Calu3 (cell line): Measurements from ENCODE around the gene STK32A. TPM values are rescaled to one million over a fixed set of nuclear protein-coding genes. Genes with fewer than 3 reads are reported as not detected.

ENCODE experiments used
- Bru-seq: library from RNA; stranded (reverse); fragments of 400-500 nt; gene quantifications from one replicate; lab custom pipeline; 2021; lab: Mats Ljungman, UMichigan
- BruChase-seq, 2 experiments: library from RNA; stranded (reverse); fragments of 400-500 nt; gene quantifications; one replicate each; lab custom pipeline; 2021; lab: Mats Ljungman, UMichigan
- BruUV-seq: library from RNA; stranded (reverse); fragments of 400-500 nt; replicated peaks from 2 replicates; lab custom pipeline; 2021; lab: Mats Ljungman, UMichigan
- CTCF ChIA-PET: fragments of 300-600 bp; sonication (Branson Sonifier 250); formaldehyde crosslinking; loops from one replicate; lab custom pipeline; 2022; ENCODE audit warnings: antibody characterized with exemption; lab: Charles Lee
- DNase-seq: peaks from one replicate; pipeline ENCODE4 v3.0.0; 2022
- H3K27ac Mint-ChIP-seq: one replicate; pipeline ENCODE4 v1.8.0; 2022; ENCODE audit warnings: mixed read lengths; ENCODE audit not compliant: unreplicated experiment
- H3K27me3 Mint-ChIP-seq: one replicate; pipeline ENCODE4 v1.8.0; 2022; ENCODE audit warnings: mixed read lengths; ENCODE audit not compliant: unreplicated experiment
- H3K36me3 Mint-ChIP-seq: one replicate; pipeline ENCODE4 v1.8.0; 2022; ENCODE audit warnings: mild to moderate bottlenecking, moderate library complexity, mixed read lengths; ENCODE audit not compliant: insufficient read depth, unreplicated experiment
- H3K4me1 Mint-ChIP-seq: one replicate; pipeline ENCODE4 v1.8.0; 2022; ENCODE audit warnings: mild to moderate bottlenecking, low read depth, mixed read lengths; ENCODE audit not compliant: unreplicated experiment
- H3K4me3 Mint-ChIP-seq: one replicate; pipeline ENCODE4 v1.8.0; 2022; ENCODE audit warnings: mild to moderate bottlenecking, low read depth, moderate library complexity, mixed read lengths; ENCODE audit not compliant: unreplicated experiment
- H3K9me3 Mint-ChIP-seq: one replicate; pipeline ENCODE4 v1.8.0; 2022; ENCODE audit warnings: low read depth, mixed read lengths; ENCODE audit not compliant: unreplicated experiment
- intact Hi-C: fragments of 100-400 bp; cut with micrococcal nuclease; formaldehyde crosslinking; loops from one replicate; pipeline ENCODE4 v1.10.0; 2022; ENCODE audit not compliant: unreplicated experiment
- long read RNA-seq: library from polyadenylated mRNA; stranded (forward); transcript quantifications from one replicate; pipeline ENCODE4 v2.0.0, GENCODE V29; 2022
- total RNA-seq: library from RNA; stranded (reverse); gene quantifications from 2 replicates; pipeline ENCODE4 v1.2.3, GENCODE V29; 2022
- TF ChIP-seq, protein P1 (sequence below): fragments of 200-600 bp; IDR thresholded peaks from one replicate; pipeline ENCODE4 v1.8.0; 2022; ENCODE audit warnings: antibody characterized with exemption; ENCODE audit not compliant: unreplicated experiment

STK32A gene
- 29.5 and 32.5 TPM in 2 replicates for total RNA-seq
- percentile 81 among the genes with signal in this experiment for Bru-seq, nascent RNA
- percentile 58 among the genes with signal in this experiment for BruChase-seq, experiment 1, labeled RNA remaining after a 6-hour chase
- percentile 66 among the genes with signal in this experiment for BruChase-seq, experiment 2, labeled RNA remaining after a 2-hour chase
- long read RNA-seq, full-length matches to known transcripts, result 11 of 17 reads
- long read RNA-seq, partial matches to known transcripts, result 1 of 17 reads
- long read RNA-seq, other reads (novel, unspliced or antisense), result 5 of 17 reads

DNA sequence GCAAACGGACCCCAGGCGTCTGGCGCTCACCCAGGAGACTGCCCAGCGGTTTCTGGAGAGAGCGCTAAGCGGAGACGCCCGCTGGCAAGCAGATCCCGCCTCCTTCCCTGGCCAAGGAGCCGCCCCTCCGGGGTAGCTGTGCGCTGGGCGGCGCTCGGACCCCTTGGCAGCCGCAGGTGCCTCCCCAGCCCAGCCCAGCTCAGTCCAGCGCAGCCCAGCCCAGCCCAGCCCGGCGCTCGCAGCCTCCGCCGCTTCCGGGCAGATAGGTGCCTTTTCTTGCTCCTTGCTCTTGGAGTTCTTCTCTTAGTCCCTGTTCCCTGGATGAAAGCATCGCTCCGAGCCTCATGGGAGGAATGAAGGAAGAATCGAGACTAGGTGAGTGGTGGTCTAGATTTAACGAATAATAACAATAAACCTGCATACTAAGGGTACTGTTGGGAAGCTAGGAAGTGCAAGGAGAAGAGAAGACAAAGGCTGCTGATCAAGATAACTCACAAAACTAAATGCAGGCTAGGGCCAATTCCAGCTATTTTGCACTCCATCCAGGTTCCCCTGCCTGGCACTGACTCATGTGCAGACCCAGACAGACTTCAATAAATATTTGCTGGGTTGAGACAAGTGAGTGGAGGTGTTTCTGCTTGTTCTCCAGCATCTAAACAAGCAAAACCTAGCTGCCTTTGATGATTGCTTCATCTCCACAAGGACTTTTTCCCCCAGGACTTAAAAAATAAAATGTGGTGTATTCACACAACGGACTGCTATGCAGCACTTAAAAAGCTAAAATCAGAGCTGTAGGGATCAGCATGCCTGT is at the start of gene STK32A:
STK32A (plus strand) TSS at position 202 of the 811 bp plus-strand sequence. CDS start 4,609 bp downstream, outside the sequence.
- BruUV-seq, result TSS peak; percentile 85
- CTCF ChIA-PET, result interaction anchor here (0.6 to 2.9 kb wide), 7 partner anchors 11 to 1086 kb away, joined by 3 to 35 read pairs (median 4); no protein-coding TSS in a partner anchor
- Mint-ChIP-seq H3K4me3 (peak within 1 kb of the TSS; percentile 89), H3K36me3 (peaks cover 21% of the 10 kb centered on the region), H3K9me3 (no peaks in the 10 kb centered on the region), H3K27me3 (no peaks in the 10 kb centered on the region), H3K4me1 (peaks cover 28% of the 10 kb centered on the region), H3K27ac (peak within 1 kb of the TSS; percentile 72)
- DNase-seq, result peak; percentile 93
- TF ChIP-seq, protein P1, sequence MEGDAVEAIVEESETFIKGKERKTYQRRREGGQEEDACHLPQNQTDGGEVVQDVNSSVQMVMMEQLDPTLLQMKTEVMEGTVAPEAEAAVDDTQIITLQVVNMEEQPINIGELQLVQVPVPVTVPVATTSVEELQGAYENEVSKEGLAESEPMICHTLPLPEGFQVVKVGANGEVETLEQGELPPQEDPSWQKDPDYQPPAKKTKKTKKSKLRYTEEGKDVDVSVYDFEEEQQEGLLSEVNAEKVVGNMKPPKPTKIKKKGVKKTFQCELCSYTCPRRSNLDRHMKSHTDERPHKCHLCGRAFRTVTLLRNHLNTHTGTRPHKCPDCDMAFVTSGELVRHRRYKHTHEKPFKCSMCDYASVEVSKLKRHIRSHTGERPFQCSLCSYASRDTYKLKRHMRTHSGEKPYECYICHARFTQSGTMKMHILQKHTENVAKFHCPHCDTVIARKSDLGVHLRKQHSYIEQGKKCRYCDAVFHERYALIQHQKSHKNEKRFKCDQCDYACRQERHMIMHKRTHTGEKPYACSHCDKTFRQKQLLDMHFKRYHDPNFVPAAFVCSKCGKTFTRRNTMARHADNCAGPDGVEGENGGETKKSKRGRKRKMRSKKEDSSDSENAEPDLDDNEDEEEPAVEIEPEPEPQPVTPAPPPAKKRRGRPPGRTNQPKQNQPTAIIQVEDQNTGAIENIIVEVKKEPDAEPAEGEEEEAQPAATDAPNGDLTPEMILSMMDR, result no peak
- intact Hi-C loops, result loop anchor here (1.0 to 2.0 kb wide), 2 partner anchors 69 to 134 kb away; no protein-coding TSS in a partner anchor

DNA sequence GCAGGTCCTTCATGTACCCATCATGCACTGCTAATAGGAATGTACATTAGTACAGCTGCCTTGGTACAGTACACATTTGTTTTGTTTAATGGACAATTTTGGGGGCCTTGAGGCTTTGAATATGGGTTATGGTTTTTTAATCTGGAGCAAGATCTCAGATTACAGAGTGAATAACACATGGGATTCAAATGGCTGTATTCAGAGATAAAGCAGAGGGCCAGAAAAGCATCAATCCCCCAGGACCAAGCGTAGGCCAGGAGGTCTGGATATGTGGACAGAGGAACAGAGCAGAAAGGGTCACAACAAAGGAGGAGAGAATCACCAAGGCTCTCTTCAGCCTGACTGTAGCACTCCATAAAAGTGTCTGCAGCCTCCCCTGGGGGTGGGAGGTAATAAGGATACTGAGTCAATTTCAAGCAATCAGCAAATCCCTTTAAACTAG is 47.7 kb upstream of the STK32A start:
- Mint-ChIP-seq H3K27me3 (no peaks in the 10 kb centered on the region), H3K27ac (no peak overlapping the region), H3K4me3 (no peak overlapping the region), H3K36me3 (no peaks in the 10 kb centered on the region), H3K4me1 (peaks cover 16% of the 10 kb centered on the region), H3K9me3 (no peaks in the 10 kb centered on the region)
- no TSS peak for BruUV-seq
- CTCF ChIA-PET, result interaction anchor here (4.0 kb wide), 1 partner anchor 89 kb away, joined by 93 read pairs; no protein-coding TSS in a partner anchor
- TF ChIP-seq, protein P1, result no peak
- DNase-seq, result no peak
- intact Hi-C loops, result no loop called here

DNA sequence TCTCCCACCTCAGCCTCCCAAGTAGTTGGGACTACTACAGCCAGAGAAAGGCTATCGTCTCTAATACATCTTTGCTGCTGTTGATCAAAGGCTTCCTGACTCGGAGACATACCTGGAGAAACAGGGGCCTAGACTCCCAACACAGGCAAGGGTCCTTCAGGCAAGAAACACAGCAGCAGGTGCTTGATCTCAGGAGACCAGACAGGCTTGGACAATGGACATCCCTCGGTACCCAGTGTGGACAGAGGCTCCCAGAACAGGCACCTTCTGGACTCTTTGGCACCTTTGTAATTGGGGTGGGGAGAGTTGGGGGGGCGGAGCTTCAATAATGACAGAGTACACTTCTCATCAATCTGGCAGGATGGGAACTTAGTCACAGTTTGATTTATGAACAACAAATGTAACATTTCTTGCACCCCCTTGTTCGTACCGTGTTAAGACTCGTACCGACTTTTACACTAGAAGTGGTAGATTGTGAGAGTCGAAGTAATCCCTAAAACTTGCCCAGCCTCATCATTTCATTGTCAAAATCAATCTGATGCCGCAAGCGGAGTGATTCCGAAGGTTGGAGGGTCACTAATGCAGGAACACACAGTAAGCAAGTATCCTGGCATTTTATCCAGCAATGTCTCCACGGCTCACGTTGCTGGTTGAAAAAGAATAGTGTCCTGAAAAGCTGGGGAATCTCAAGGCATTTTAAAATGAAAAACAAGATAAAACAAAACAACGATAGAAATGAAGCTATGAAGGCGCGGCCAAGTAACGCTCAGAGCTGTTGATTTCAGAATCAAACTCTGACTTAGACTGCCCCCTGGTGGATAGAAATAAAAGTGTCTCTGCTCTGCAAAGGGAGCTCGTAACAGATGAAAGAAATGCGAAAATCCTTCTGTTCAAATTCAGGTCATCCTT is 46.4 kb upstream of the STK32A start:
- CTCF ChIA-PET, result interaction anchor here (0.5 to 4.0 kb wide), 28 partner anchors 10 to 657 kb away, joined by 3 to 93 read pairs (median 4); no protein-coding TSS in a partner anchor
- Mint-ChIP-seq H3K27ac (no peak overlapping the region), H3K36me3 (no peaks in the 10 kb centered on the region), H3K9me3 (no peaks in the 10 kb centered on the region), H3K4me1 (peaks cover 16% of the 10 kb centered on the region), H3K4me3 (no peak overlapping the region), H3K27me3 (no peaks in the 10 kb centered on the region)
- BruUV-seq, result no TSS peak
- TF ChIP-seq, protein P1, result peak; percentile 79
- intact Hi-C loops, result loop anchor here (1.0 kb wide), 1 partner anchor 655 kb away; no protein-coding TSS in a partner anchor
- peak; percentile 78 for DNase-seq
